ENCODE measurements around the gene ZXDC.

GRCh38 chr3:126421573-126422119 is 54.0 kb downstream of the ZXDC start:
- TF ChIP-seq CTCF (IDR thresholded peaks at IDR 0.05) (no peak), POLR2A (IDR thresholded peaks at IDR 0.05) (no peak)

All from lower leg skin (tissue), 3 donors.